ENCODE measurements around the gene RALGAPA1.
"Not testable (repeated sequence)": the region's sequence is repeated elsewhere in the genome, so short reads cannot be mapped to it uniquely, and the experiment has no call there.

RALGAPA1 gene

GRCh38 chr14:35779368-35779767 lies 29.7 kb downstream of the RALGAPA1 start:
- TF ChIP-seq CTCF (IDR thresholded peaks at IDR 0.05; ENCODE audit: borderline replicate concordance, insufficient read depth, low read depth, low read length), result no peak

GRCh38 chr14:35777550-35777949 lies 31.5 kb downstream of the RALGAPA1 start:
- H3K4me3 ChIP-seq (ENCODE audit: low read depth, low read length), result not testable (repeated sequence)

More at GRCh38 chr14:35779368-35779767, 29.7 kb downstream of the RALGAPA1 start:
- no peak overlapping the region for H3K4me3 ChIP-seq (ENCODE audit: low read depth, low read length)

GRCh38 chr14:35776823-35777222 lies 32.3 kb downstream of the RALGAPA1 start:
- H3K4me3 ChIP-seq (ENCODE audit: low read depth, low read length), result no peak overlapping the region
- TF ChIP-seq CTCF (IDR thresholded peaks at IDR 0.05; ENCODE audit: borderline replicate concordance, insufficient read depth, low read depth, low read length), result no peak

- H3K4me3 ChIP-seq (ENCODE audit: low read depth, low read length), result not testable (repeated sequence)
These were observed 33.0 kb downstream of the RALGAPA1 start for GRCh38 chr14:35776085-35776484.

GRCh38 chr14:35766700-35767082 lies 42.4 kb downstream of the RALGAPA1 start:
- no peak for TF ChIP-seq CTCF (IDR thresholded peaks at IDR 0.05; ENCODE audit: borderline replicate concordance, insufficient read depth, low read depth, low read length)
- no peak overlapping the region for H3K4me3 ChIP-seq (ENCODE audit: low read depth, low read length)

GRCh38 chr14:35766036-35766699 lies 42.9 kb downstream of the RALGAPA1 start:
- TF ChIP-seq CTCF (IDR thresholded peaks at IDR 0.05; ENCODE audit: borderline replicate concordance, insufficient read depth, low read depth, low read length), result no peak
- no peak overlapping the region for H3K4me3 ChIP-seq (ENCODE audit: low read depth, low read length)

- TF ChIP-seq CTCF (IDR thresholded peaks at IDR 0.05; ENCODE audit: borderline replicate concordance, insufficient read depth, low read depth, low read length), result no peak
These were observed 47.2 kb downstream of the RALGAPA1 start for GRCh38 chr14:35761922-35762321.

GRCh38 chr14:35760143-35760542 lies 49.0 kb downstream of the RALGAPA1 start:
- no peak for TF ChIP-seq CTCF (IDR thresholded peaks at IDR 0.05; ENCODE audit: borderline replicate concordance, insufficient read depth, low read depth, low read length)
- H3K4me3 ChIP-seq (ENCODE audit: low read depth, low read length), result no peak overlapping the region

More at GRCh38 chr14:35761922-35762321, 47.2 kb downstream of the RALGAPA1 start:
- no peak overlapping the region for H3K4me3 ChIP-seq (ENCODE audit: low read depth, low read length)

Measured in GM12875 (cell line).